H9 (cell line): ENCODE measurements around the gene SHISA9. TPM values are rescaled to one million over a fixed set of nuclear protein-coding genes. Genes with fewer than 3 reads are reported as not detected.

Experiments used
- DNase-seq: peaks from one replicate; pipeline ENCODE4 v3.0.0-alpha.2; 2017
- H2AFZ ChIP-seq: one replicate; pipeline ENCODE4 v1.6.1; 2013; ENCODE audit warnings: mild to moderate bottlenecking, low read length, control low read depth, moderate library complexity
- H2AK5ac ChIP-seq: 2 replicates; pipeline ENCODE4 v1.6.1; 2013; ENCODE audit warnings: low read length, control low read depth, mixed read lengths; ENCODE audit not compliant: insufficient read length
- H2BK120ac ChIP-seq: one replicate; pipeline ENCODE4 v1.6.1; 2013; ENCODE audit warnings: low read depth, mild to moderate bottlenecking, low read length, control low read depth, inconsistent platforms; ENCODE audit not compliant: poor library complexity, severe bottlenecking
- H2BK12ac ChIP-seq: 2 replicates; pipeline ENCODE4 v1.6.1; 2013; ENCODE audit warnings: low read length, control low read depth, mixed read lengths, low read depth; ENCODE audit not compliant: insufficient read length
- H2BK15ac ChIP-seq: 2 replicates; pipeline ENCODE4 v1.6.1; 2013; ENCODE audit warnings: low read depth, low read length, control low read depth
- H2BK20ac ChIP-seq: one replicate; pipeline ENCODE4 v1.6.1; 2013; ENCODE audit warnings: low read depth, mild to moderate bottlenecking, low read length, control low read depth, inconsistent platforms; ENCODE audit not compliant: poor library complexity, severe bottlenecking
- H2BK5ac ChIP-seq: 2 replicates; pipeline ENCODE4 v1.6.1; 2013; ENCODE audit warnings: low read length, control low read depth, mixed read lengths; ENCODE audit not compliant: insufficient read length
- H3K14ac ChIP-seq: 2 replicates; pipeline ENCODE4 v1.6.1; 2013; ENCODE audit warnings: low read length, control low read depth; ENCODE audit not compliant: insufficient read depth
- H3K18ac ChIP-seq: 2 replicates; pipeline ENCODE4 v1.6.1; 2013; ENCODE audit warnings: low read depth, mild to moderate bottlenecking, mixed read lengths, low read length, control low read depth; ENCODE audit not compliant: insufficient read length
- H3K23ac ChIP-seq: 2 replicates; pipeline ENCODE4 v1.6.1; 2013; ENCODE audit warnings: low read length, control low read depth, mixed read lengths, low read depth; ENCODE audit not compliant: insufficient read length
- H3K23me2 ChIP-seq: 2 replicates; pipeline ENCODE4 v1.6.1; 2013; ENCODE audit warnings: low read depth, mild to moderate bottlenecking, mixed read lengths, low read length, control low read depth; ENCODE audit not compliant: insufficient read length, poor library complexity, severe bottlenecking
- H3K27ac ChIP-seq: 2 replicates; pipeline ENCODE4 v1.5.1; 2013; ENCODE audit warnings: low read length, control low read depth, mixed read lengths, low read depth; ENCODE audit not compliant: insufficient read length
- H3K27me3 ChIP-seq: 2 replicates; pipeline ENCODE4 v1.6.1; 2013; ENCODE audit warnings: low read length, control low read depth, inconsistent platforms; ENCODE audit not compliant: insufficient read depth
- H3K4ac ChIP-seq: 2 replicates; pipeline ENCODE4 v1.6.1; 2013; ENCODE audit warnings: low read depth, mild to moderate bottlenecking, control low read depth, inconsistent platforms, low read length, moderate library complexity
- H3K4me1 ChIP-seq: 2 replicates; pipeline ENCODE4 v1.6.1; 2013; ENCODE audit warnings: low read length, control low read depth, inconsistent platforms; ENCODE audit not compliant: insufficient read depth
- H3K4me2 ChIP-seq: 2 replicates; pipeline ENCODE4 v1.6.1; 2013; ENCODE audit warnings: low read length, control low read depth, mixed read lengths; ENCODE audit not compliant: insufficient read length, insufficient read depth
- H3K56ac ChIP-seq: 2 replicates; pipeline ENCODE4 v1.6.1; 2013; ENCODE audit warnings: low read depth, mild to moderate bottlenecking, mixed read lengths, low read length, control low read depth; ENCODE audit not compliant: insufficient read length
- H3K79me1 ChIP-seq: 2 replicates; pipeline ENCODE4 v1.6.1; 2013; ENCODE audit warnings: low read depth, mild to moderate bottlenecking, moderate library complexity, low read length, control low read depth, inconsistent platforms; ENCODE audit not compliant: insufficient read depth, poor library complexity, severe bottlenecking
- H3K79me2 ChIP-seq: 2 replicates; pipeline ENCODE4 v1.6.1; 2013; ENCODE audit warnings: low read length, control low read depth, inconsistent platforms; ENCODE audit not compliant: insufficient read depth
- H3K9ac ChIP-seq: 2 replicates; pipeline ENCODE4 v1.6.1; 2013; ENCODE audit warnings: low read length, control low read depth, mixed read lengths; ENCODE audit not compliant: insufficient read length; ENCODE audit errors: extremely low read depth
- H3K9me3 ChIP-seq: one replicate; pipeline ENCODE4 v1.6.1; 2013; ENCODE audit warnings: low read depth, low read length, inconsistent platforms; ENCODE audit not compliant: control insufficient read depth
- H3T11ph ChIP-seq: one replicate; pipeline ENCODE4 v1.6.1; 2013; ENCODE audit warnings: mild to moderate bottlenecking, low read length, control low read depth, inconsistent platforms
- H4K20me1 ChIP-seq: one replicate; pipeline ENCODE4 v1.6.1; 2013; ENCODE audit not compliant: control insufficient read depth, insufficient read length, insufficient read depth
- H4K5ac ChIP-seq: 2 replicates; pipeline ENCODE4 v1.6.1; 2013; ENCODE audit warnings: low read depth, mild to moderate bottlenecking, mixed read lengths, low read length, control low read depth; ENCODE audit not compliant: insufficient read length
- H4K8ac ChIP-seq: replicated peaks from 2 replicates; pipeline ENCODE4 v1.6.1; 2013; ENCODE audit warnings: low read length, control low read depth, mixed read lengths, low read depth; ENCODE audit not compliant: insufficient read length
- H4K91ac ChIP-seq: 2 replicates; pipeline ENCODE4 v1.6.1; 2013; ENCODE audit warnings: low read depth, mild to moderate bottlenecking, moderate library complexity, mixed read lengths, low read length, control low read depth; ENCODE audit not compliant: insufficient read length
- H3K27ac Mint-ChIP-seq, 3 experiments: 2 replicates in 2 of 3; 3 replicates in 1 of 3; pipeline ENCODE4 v1.8.0; 2020 to 2021; ENCODE audit warnings: mixed read lengths in 3 of 3, mild to moderate bottlenecking in 1 of 3, moderate library complexity in 1 of 3
- H3K27me3 Mint-ChIP-seq: 2 replicates; pipeline ENCODE4 v1.8.0; 2021; ENCODE audit warnings: low read depth, mild to moderate bottlenecking, moderate library complexity, mixed read lengths
- H3K36me3 Mint-ChIP-seq, 3 experiments: 2 replicates in 2 of 3; 3 replicates in 1 of 3; pipeline ENCODE4 v1.8.0; 2020 to 2021; ENCODE audit warnings: low read depth in 3 of 3, mixed read lengths in 3 of 3; ENCODE audit not compliant: insufficient read depth in 1 of 3
- H3K4me1 Mint-ChIP-seq, 2 experiments: 2 replicates each; pipeline ENCODE4 v1.8.0; 2020; ENCODE audit warnings: mixed read lengths in 2 of 2
- H3K4me3 Mint-ChIP-seq, 2 experiments: 2 replicates in 1 of 2; 3 replicates in 1 of 2; pipeline ENCODE4 v1.8.0; 2020 to 2021; ENCODE audit warnings: mild to moderate bottlenecking in 2 of 2, mixed read lengths in 2 of 2, moderate library complexity in 1 of 2
- H3K9me3 Mint-ChIP-seq, 2 experiments: 2 replicates in 1 of 2; 3 replicates in 1 of 2; pipeline ENCODE4 v1.8.0; 2020; ENCODE audit warnings: mild to moderate bottlenecking in 2 of 2, mixed read lengths in 2 of 2, moderate library complexity in 1 of 2
- CTCF ChIP-seq: fragments of 200-600 bp; sonication (generic); conservative IDR thresholded peaks from 3 replicates; pipeline ENCODE4 v1.8.0; 2021; ENCODE audit warnings: antibody characterized with exemption, mild to moderate bottlenecking
- WGBS: extraction: QIAGEN DNeasy Blood & Tissue Kit; methylation state at CpG from one replicate; pipeline ENCODE4 v1.1.7; 2013; ENCODE audit warnings: missing lambda C conversion rate, low lambda C conversion rate, mixed read lengths; ENCODE audit not compliant: insufficient read length; ENCODE audit errors: extremely low coverage; 5-methylcytosine and 5-hydroxymethylcytosine counted together
- total RNA-seq: library from RNA; stranded (reverse); gene quantifications from 2 replicates; pipeline ENCODE4 v1.2.1, GENCODE V29; 2021

The SHISA9 gene
- total RNA-seq, 1 experiment from 2014 or later, result 7.0 TPM

- H3K23me2 ChIP-seq, result no peaks in the 10 kb centered on the region
- H3K36me3 Mint-ChIP-seq, result peaks cover 0 to 4% (median under 1%) of the 10 kb centered on the region in 3 experiments; a peak in 3 of 7 replicates
- no peak overlapping the region for H3T11ph ChIP-seq
- no peak overlapping the region for H2BK120ac ChIP-seq
- TF ChIP-seq CTCF, result no peak
- no CpG with 5 or more reads among the region's 2 CpGs for WGBS
- no peak overlapping the region for H3K9ac ChIP-seq
- no peak overlapping the region for H2AK5ac ChIP-seq
- no peaks in the 10 kb centered on the region for H3K27me3 Mint-ChIP-seq
- no peaks in the 10 kb centered on the region for H3K79me2 ChIP-seq
- no peak overlapping the region for H3K56ac ChIP-seq
- no peak overlapping the region for H3K27ac ChIP-seq
- H4K91ac ChIP-seq, result no peak overlapping the region
- H3K4me2 ChIP-seq, result no peak overlapping the region
- H3K9me3 Mint-ChIP-seq, result no peaks in the 10 kb centered on the region; a peak in 1 of 5 replicates
- H2BK12ac ChIP-seq, result no peak overlapping the region
- no peak overlapping the region for H4K5ac ChIP-seq
- H4K8ac ChIP-seq, result no peak overlapping the region
- H3K4ac ChIP-seq, result no peak overlapping the region
- no peak overlapping the region for H2BK15ac ChIP-seq
- no peaks in the 10 kb centered on the region for H4K20me1 ChIP-seq
- peaks cover 3% of the 10 kb centered on the region for H3K4me1 ChIP-seq
- DNase-seq, result no peak
- peaks cover 28 to 44% of the 10 kb centered on the region in 2 experiments for H3K4me1 Mint-ChIP-seq
- no peaks in the 10 kb centered on the region for H3K27me3 ChIP-seq
- H2BK20ac ChIP-seq, result no peak overlapping the region
- H3K23ac ChIP-seq, result no peak overlapping the region
- H2AFZ ChIP-seq, result no peak overlapping the region
- no peaks in the 10 kb centered on the region for H3K79me1 ChIP-seq
- no peak overlapping the region for H3K4me3 Mint-ChIP-seq
- no peaks in the 10 kb centered on the region for H3K9me3 ChIP-seq
- no peak overlapping the region for H3K27ac Mint-ChIP-seq
- H3K14ac ChIP-seq, result no peak overlapping the region
- no peak overlapping the region for H2BK5ac ChIP-seq
- H3K18ac ChIP-seq, result no peak overlapping the region
Observed at GRCh38 chr16:13098536-13098935, 197.1 kb downstream of the SHISA9 start.
